ENCODE results near the gene TXK. TPM values are rescaled to one million over a fixed set of nuclear protein-coding genes. Genes with fewer than 3 reads are reported as not detected.

Gene TXK
- total and polyA plus RNA-seq, 12 donors: 0.55 to 4.9 (median 1.4) TPM

DNA sequence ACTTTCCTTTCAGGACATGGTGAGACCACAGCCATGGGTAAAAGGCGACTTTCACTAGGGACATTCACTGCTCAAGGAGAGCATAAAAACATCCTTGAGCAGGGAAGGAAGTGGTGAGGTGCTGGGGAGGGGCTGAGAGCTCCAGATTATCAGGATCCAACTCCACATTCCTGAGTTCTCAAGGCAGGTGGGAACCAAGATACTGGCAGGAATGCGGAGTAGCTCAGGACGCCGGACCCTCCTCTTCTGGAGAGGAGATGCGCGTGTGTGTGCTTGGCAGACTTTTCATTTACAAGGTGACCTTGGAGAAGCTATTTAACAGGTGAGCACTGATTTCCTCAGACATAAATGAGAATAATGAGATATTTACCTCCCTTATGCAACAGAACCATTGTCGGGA, 41.3 kb upstream of the TXK start:
- 70 to 85% (median 74%) methylated on average over 7 of the region's 7 CpGs for WGBS, 4 donors
- intact Hi-C loops (cut with DNase I): no loop called here
- H3K27ac ChIP-seq: no peak overlapping the region
- H3K4me3 ChIP-seq: no peak overlapping the region
- DNase-seq: no peak
- H3K36me3 ChIP-seq (replicated peaks in 1 of 2): no peaks in the 10 kb centered on the region
- no peaks in the 10 kb centered on the region for H3K27me3 ChIP-seq
- no peak for TF ChIP-seq POLR2A (IDR thresholded peaks at IDR 0.05)
- TF ChIP-seq, protein P1, sequence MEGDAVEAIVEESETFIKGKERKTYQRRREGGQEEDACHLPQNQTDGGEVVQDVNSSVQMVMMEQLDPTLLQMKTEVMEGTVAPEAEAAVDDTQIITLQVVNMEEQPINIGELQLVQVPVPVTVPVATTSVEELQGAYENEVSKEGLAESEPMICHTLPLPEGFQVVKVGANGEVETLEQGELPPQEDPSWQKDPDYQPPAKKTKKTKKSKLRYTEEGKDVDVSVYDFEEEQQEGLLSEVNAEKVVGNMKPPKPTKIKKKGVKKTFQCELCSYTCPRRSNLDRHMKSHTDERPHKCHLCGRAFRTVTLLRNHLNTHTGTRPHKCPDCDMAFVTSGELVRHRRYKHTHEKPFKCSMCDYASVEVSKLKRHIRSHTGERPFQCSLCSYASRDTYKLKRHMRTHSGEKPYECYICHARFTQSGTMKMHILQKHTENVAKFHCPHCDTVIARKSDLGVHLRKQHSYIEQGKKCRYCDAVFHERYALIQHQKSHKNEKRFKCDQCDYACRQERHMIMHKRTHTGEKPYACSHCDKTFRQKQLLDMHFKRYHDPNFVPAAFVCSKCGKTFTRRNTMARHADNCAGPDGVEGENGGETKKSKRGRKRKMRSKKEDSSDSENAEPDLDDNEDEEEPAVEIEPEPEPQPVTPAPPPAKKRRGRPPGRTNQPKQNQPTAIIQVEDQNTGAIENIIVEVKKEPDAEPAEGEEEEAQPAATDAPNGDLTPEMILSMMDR (IDR thresholded peaks at IDR 0.05): no peak
- peaks cover 0 to 8% of the 10 kb centered on the region in 2 donors for H3K4me1 ChIP-seq (replicated peaks in 1 of 2)
- H3K9me3 ChIP-seq (replicated peaks in 1 of 3): no peaks in the 10 kb centered on the region

DNA sequence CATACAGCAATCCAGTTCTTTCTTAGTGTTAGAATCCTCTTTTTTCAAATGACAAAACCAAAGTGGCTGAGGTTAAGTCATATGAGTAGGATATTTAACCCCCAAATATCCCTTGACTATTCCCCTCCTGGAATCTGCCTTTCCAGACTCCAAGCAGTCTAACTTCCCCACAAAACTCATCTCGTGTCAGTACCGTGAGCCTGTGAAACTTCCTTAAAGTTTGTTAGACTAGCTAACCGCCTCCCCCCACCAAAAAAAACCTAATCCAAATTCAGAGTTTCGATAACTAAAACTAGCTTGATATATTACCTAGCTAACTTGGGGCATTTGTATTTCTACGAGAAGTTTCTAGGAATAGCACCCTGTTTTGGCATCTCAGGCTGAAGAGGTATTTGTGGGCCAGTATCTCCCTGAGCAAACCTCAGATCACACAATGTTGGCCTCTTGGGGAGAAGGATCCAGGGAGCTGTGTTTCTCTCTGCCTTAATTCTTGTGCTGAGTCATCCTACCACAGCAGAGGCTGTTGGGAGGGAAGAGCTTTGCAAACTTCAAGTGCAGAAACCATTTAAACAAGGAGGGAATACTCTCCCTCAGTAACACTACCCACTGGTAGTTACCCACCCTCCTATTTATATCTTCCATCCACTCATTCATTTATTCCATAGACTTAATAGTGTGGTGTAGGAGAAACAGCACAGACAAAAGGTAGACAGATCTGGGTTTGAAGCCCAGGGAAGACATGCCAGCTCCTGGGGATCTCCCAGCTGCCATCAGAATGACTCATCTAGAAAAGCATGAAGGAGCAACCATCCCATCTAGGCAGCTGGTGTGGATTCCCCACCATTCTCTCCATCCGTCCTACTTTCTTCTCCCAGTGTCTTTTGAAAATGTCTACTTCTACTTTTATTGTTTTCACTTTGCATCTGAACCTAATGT, 39.3 kb upstream of the TXK start:
- no peak for TF ChIP-seq POLR2A (IDR thresholded peaks at IDR 0.05)
- TF ChIP-seq, protein P1 (IDR thresholded peaks at IDR 0.05): no peak
- H3K9me3 ChIP-seq (replicated peaks in 1 of 3): no peaks in the 10 kb centered on the region
- H3K27ac ChIP-seq: peak overlapping the region in 2 of 5 donors; percentile 15 to 27
- intact Hi-C loops (cut with DNase I): no loop called here
- peak in 2 of 7 donors; percentile 10 to 29 for DNase-seq
- no peaks in the 10 kb centered on the region for H3K36me3 ChIP-seq (replicated peaks in 1 of 2)
- 73 to 81% (median 74%) methylated on average over 6 of the region's 6 CpGs for WGBS, 4 donors
- peaks cover 0 to 8% of the 10 kb centered on the region in 2 donors for H3K4me1 ChIP-seq (replicated peaks in 1 of 2)
- no peak overlapping the region for H3K4me3 ChIP-seq
- no peaks in the 10 kb centered on the region for H3K27me3 ChIP-seq

DNA sequence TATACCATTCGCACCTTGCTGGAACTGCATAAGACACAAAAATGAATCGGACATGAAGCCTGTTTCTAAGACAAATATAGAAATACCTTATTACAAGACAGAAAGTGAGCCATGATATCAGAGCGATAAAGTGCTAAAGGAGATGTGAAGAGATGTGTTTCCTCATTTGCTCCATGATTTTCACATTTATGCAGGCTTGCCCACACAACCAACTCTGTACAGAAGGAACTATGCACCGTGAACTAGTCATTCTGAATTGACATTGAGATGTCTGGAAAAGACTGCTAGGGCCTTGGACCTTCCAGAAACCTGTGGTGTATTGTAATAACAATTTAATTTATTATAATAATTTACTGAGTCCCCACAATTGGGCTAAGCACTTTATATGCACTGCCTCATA, 38.6 kb upstream of the TXK start:
- DNase-seq: no peak
- H3K4me1 ChIP-seq (replicated peaks in 1 of 2): peaks cover 0 to 8% of the 10 kb centered on the region in 2 donors
- WGBS, 4 donors: 68 to 93% (median 81%) methylated on average over 4 of the region's 4 CpGs

DNA sequence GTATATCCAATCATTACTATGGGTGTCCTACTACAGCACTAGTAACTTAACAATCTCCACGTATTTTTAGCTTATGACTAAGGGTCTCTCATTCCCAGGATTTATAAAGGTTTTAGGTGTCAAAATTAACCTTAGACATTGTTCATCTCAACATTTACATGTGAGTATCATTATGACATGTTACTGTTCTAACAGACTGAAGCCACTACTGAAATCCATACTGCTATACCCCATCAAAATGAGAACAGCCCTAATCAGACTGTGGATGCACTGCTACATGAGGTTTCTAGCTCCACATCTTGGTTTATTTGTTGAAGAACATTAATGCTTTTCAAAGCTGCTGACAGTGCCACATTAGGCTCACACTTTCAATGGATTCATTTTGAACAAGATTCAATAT, 35.6 kb upstream of the TXK start:
- Histone ChIP-seq H3K27ac (no peak overlapping the region), H3K4me3 (no peak overlapping the region), H3K9me3 (replicated peaks in 1 of 3) (no peaks in the 10 kb centered on the region), H3K27me3 (no peaks in the 10 kb centered on the region), H3K36me3 (replicated peaks in 1 of 2) (no peaks in the 10 kb centered on the region), H3K4me1 (replicated peaks in 1 of 2) (peaks cover 0 to 8% of the 10 kb centered on the region in 2 donors)
- no peak for DNase-seq
- intact Hi-C loops (cut with DNase I): no loop called here
- 44 to 75% (median 60%) methylated on average over 1 of the region's 1 CpG for WGBS, 4 donors
- TF ChIP-seq, protein P1 (IDR thresholded peaks at IDR 0.05): no peak
- no peak for TF ChIP-seq POLR2A (IDR thresholded peaks at IDR 0.05)

More for the DNA sequence above, 38.6 kb upstream of the TXK start:
- no peaks in the 10 kb centered on the region for H3K27me3 ChIP-seq
- no peak overlapping the region for H3K4me3 ChIP-seq
- TF ChIP-seq, protein P1 (IDR thresholded peaks at IDR 0.05): no peak
- TF ChIP-seq POLR2A (IDR thresholded peaks at IDR 0.05): no peak
- no peaks in the 10 kb centered on the region for H3K9me3 ChIP-seq (replicated peaks in 1 of 3)
- H3K36me3 ChIP-seq (replicated peaks in 1 of 2): no peaks in the 10 kb centered on the region
- H3K27ac ChIP-seq: peak overlapping the region in 1 of 5 donors; percentile 15
- intact Hi-C loops (cut with DNase I): no loop called here
